ENCODE results near the gene TRHDE.
"Not testable (repeated sequence)": the region's sequence is repeated elsewhere in the genome, so short reads cannot be mapped to it uniquely, and the experiment has no call there.

TRHDE gene

DNA sequence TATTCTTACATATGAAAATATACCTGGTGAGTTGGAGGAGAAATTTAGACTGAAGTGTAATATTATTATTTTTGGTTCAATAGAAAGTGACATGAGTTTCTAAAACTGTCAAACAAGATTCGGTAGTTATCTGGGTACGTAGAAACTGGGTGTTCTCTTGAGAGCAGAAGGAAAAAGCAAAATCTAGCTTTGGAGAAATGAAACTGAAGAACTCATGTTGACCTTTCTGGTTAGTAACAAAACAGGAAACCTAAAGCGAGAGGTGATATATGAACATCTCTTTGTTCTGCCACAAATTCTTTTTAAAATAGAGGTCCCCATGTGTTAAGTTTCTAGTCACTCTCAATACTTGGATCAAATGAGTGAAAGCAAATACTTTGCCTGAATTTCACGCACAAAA lies 401.7 kb downstream of the TRHDE start:
- DNase-seq: no peak

DNA sequence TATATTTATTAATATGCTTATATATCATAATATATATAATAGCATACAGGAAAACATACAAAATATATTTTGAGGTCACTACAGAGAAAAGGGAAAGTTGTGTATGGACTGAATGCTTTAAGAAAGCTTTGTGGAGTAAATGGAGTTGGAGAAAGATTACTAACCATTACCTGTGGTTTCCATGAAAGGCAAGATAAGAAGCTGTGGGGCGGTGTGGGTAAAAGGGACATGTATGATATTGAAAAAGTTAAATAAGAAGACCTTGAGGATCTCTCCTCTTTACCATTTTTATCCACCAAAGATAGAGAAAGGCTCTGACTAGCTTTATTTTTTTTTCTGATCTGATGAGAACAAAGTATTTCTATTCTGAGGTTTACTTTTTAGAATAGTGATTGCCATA lies 404.4 kb downstream of the TRHDE start:
- no peak for DNase-seq

DNA sequence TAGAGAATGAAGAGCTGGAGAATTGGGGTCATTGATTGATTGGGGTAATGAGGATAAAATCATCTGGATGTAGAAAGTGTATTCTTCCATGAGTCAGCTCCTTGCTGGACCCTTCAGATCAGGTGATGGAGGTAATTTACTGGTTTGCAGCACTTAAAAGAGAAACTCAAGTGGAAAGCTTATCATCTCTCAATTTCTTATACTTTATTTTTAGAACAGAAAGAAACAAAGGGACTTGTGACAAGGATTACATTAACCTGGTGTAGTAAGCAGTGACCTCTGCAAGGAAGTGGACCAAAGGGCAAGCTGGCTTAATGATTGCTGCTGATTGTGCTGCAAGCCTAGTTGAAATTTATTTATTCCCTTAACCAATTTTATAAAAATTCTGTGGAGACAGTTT lies 405.0 kb downstream of the TRHDE start:
- DNase-seq: no peak

DNA sequence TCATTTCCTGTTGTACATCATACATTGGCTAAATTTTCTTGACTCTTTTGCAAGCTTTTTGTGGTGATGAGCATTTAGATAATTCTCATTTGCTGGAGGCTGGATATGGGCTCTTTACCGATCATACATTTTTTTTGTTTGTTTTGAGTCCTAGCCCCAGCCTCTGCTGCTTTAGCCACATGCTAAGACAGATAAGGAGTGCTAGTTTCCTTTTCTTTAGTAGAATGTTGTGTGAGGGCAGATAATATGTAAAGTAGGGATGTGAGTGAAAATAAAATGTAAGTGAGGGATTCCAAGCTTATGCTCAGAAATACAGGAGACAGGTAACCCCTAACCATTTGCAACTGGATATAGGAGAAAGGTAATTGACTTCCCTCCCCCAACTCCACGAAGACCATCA lies 405.7 kb downstream of the TRHDE start:
- DNase-seq: no peak

DNA sequence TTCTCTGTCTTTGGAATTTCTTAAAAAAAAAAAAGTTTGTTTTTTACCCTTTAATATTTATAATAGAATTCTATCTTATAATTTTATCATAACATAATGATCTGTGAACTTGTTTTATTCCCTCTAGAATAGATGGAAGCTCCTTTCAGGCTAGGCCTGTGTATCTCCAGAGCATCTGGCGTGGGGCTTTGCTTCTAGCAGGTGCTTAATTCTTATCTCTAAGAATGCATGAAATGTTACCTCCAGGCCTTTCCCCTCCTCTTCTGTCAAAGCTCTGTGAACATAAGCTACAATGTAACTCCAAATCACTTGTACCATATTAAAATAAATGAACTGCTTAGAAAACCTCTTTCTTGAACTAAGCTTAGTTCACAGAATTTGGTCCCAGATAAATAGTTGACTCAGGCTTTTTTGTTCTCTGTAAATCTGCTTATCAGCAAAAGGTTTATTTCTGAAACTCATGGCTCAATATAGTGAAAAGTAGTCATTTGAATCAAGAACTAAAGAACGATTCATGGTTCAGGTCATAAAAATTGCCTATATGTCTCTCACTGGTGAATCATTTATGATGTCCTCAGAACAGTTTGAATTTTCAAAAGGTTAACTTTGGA lies 407.1 kb downstream of the TRHDE start:
- DNase-seq: no peak

GRCh38 chr12:72681028-72681427 lies 408.9 kb downstream of the TRHDE start:
- no peak for DNase-seq

- DNase-seq: no peak
These were observed 412.3 kb downstream of the TRHDE start for GRCh38 chr12:72684491-72684890.

DNA sequence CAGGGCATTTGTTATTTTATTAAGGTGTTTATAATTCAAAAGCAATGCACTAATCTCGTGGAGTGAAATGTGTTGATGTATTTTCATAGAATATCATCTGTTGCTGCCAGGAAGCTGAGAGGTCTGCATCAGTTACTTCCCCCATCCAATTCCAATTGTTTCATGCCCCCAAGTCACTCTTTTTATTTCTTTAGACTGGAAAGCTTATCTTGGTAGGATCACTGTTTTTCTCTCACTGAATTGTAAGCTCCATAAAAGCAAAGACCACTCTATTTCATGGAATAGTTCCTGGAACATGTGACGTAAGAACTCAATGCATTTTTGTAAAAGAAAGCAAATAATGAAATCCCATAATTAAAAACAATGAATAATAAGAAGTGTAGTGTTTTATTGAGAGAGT lies 420.2 kb downstream of the TRHDE start:
- DNase-seq: no peak

- no peak for DNase-seq
These were observed 422.0 kb downstream of the TRHDE start for GRCh38 chr12:72694193-72694592.

DNA sequence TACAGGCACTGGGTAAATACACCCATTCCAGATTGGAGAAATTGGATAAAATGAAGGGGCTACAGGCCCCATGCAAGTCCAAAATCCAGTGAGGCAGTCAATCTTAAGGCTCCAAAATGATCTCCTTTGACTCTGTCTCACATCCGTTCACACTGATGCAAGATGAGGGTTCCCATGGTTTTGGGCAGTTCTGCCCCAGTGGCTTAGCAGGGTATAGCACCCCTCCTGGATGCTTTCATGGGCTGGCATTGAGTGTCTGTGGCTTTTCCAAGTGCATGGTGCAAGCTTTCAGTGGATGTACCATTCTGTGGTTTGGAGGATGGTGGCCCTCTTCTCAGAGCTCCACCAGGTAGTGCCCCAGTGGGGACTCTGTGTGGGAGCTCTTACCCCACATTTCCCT lies 427.2 kb downstream of the TRHDE start:
- DNase-seq: no peak

DNA sequence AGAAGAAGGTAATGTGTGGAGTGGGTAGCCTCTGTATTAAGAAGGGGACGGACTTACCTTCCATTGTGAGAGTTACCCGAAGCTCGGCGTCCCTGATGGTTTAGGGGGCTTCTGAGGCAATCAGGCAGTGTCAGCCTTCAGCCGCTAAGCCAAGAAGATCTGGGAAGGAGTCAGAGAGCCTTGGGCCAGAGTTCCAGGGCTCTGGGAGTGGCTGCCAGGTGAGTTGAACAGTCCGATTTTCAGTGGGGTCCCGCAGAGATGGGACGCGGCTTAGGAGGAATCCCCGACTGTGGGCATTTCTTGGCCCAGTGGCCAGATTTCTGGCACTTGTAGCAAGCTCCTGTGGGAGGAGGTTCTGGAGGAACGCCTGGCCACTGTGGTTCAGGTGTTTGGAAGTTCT lies 439.9 kb downstream of the TRHDE start:
- not testable (repeated sequence) for DNase-seq

GRCh38 chr12:72716221-72716620 lies 444.1 kb downstream of the TRHDE start:
- DNase-seq: no peak

- DNase-seq: no peak
These were observed 444.9 kb downstream of the TRHDE start for GRCh38 chr12:72717036-72717435.
